HepG2 (cell line): Measurements from ENCODE around the gene NUDT3. TPM values are rescaled to one million over a fixed set of nuclear protein-coding genes. Genes with fewer than 3 reads are reported as not detected.

Experiments used
- ATAC-seq: fragments of 200-7000 bp; cut with Tn5 transposase; 3 replicates; pipeline ENCODE4 v1.9.1; 2020; ENCODE audit warnings: mild to moderate bottlenecking, moderate library complexity
- BruUV-seq: library from RNA; stranded (reverse); fragments of 400-500 nt; replicated peaks from 2 replicates; lab custom pipeline; 2021; lab: Mats Ljungman, UMichigan
- CTCF ChIA-PET: fragments of 300-600 bp; formaldehyde crosslinking; extraction: SDS; loops from one replicate; lab custom pipeline; 2021; ENCODE audit warnings: low total read pairs, inconsistent platforms, low intra/inter-chr PET ratio; lab: Yijun Ruan, JAX
- POLR2A ChIA-PET: fragments of 350-600 bp; sonication (Branson Sonifier 250); formaldehyde crosslinking; loops from one replicate; lab custom pipeline; 2020; ENCODE audit warnings: antibody characterized with exemption, inconsistent platforms; lab: Yijun Ruan, JAX
- DNase-seq: peaks from one replicate; pipeline ENCODE4 v3.0.0-alpha.2; 2015; ENCODE audit warnings: low spot score
- FAIRE-seq: peaks from 3 replicates; lab custom pipeline; 2011; peaks lifted over from hg19 to GRCh38; lab: Jason Lieb, UNC
- H2AFZ ChIP-seq: one replicate; pipeline ENCODE4 v1.6.1; 2011; ENCODE audit warnings: low read length, inconsistent platforms
- H3K27ac ChIP-seq: fragments of 300-600 bp; 3 replicates; pipeline ENCODE4 v1.8.0; 2011; ENCODE audit warnings: mixed run types, mild to moderate bottlenecking, mixed read lengths, low read length, inconsistent platforms; ENCODE audit not compliant: insufficient read depth; ENCODE audit errors: extremely low read length
- H3K27me3 ChIP-seq, 2 experiments: fragments of 200-600 bp in 1 of 2; 2 replicates in 1 of 2; 3 replicates in 1 of 2; pipeline versions ENCODE4 v1.6.0 to v1.8.0; 2011; ENCODE audit warnings: low read length in 2 of 2, mild to moderate bottlenecking in 2 of 2, moderate library complexity in 2 of 2, inconsistent platforms in 1 of 2; ENCODE audit not compliant: insufficient read depth in 2 of 2, control insufficient read depth in 1 of 2
- H3K36me3 ChIP-seq, 2 experiments: fragments of 200-600 bp in 1 of 2; replicated peaks in 1 of 2; 2 replicates in 1 of 2; 3 replicates in 1 of 2; pipeline versions ENCODE4 v1.5.1 to v1.8.0; 2011; ENCODE audit warnings: low read length in 2 of 2, inconsistent platforms in 1 of 2; ENCODE audit not compliant: insufficient read depth in 2 of 2, control insufficient read depth in 1 of 2
- H3K4me1 ChIP-seq: 2 replicates; pipeline ENCODE4 v1.5.1; 2012; ENCODE audit warnings: low read length, inconsistent platforms; ENCODE audit not compliant: insufficient read depth
- H3K4me2 ChIP-seq: 2 replicates; pipeline ENCODE4 v1.6.0; 2011; ENCODE audit warnings: low read depth, low read length, inconsistent platforms
- H3K4me3 ChIP-seq, 3 experiments: fragments of 200-600 bp in 1 of 3; sonication (generic), shearing (Covaris generic) in 1 of 3; replicated peaks in 1 of 3; 2 replicates each; pipeline ENCODE4 v1.5.1; 2011 to 2016; ENCODE audit warnings: low read length in 3 of 3, inconsistent platforms in 2 of 3, low read depth in 2 of 3, mild to moderate bottlenecking in 2 of 3, control low read depth in 1 of 3, mixed read lengths in 1 of 3; ENCODE audit not compliant: insufficient read depth in 1 of 3
- H3K79me2 ChIP-seq: one replicate; pipeline ENCODE4 v1.6.1; 2011; ENCODE audit warnings: low read length, inconsistent platforms; ENCODE audit not compliant: insufficient read depth
- H3K9ac ChIP-seq: 2 replicates; pipeline ENCODE4 v1.6.0; 2011; ENCODE audit warnings: mild to moderate bottlenecking, low read depth, low read length, inconsistent platforms; ENCODE audit not compliant: insufficient read depth
- H3K9me3 ChIP-seq: 2 replicates; pipeline ENCODE4 v1.5.1; 2012; ENCODE audit warnings: mild to moderate bottlenecking, low read length
- H4K20me1 ChIP-seq: 2 replicates; pipeline ENCODE4 v1.6.0; 2011; ENCODE audit warnings: inconsistent platforms, mild to moderate bottlenecking, low read length, moderate library complexity; ENCODE audit not compliant: insufficient read depth
- ATF7-NPFF ChIP-seq: sonication (generic); formaldehyde crosslinking; IDR thresholded peaks from 2 replicates; pipeline ENCODE4 v1.8.1; 2023; ENCODE audit warnings: mild to moderate bottlenecking, low read depth, missing genetic modification reagents, moderate library complexity
- HNF4A ChIP-seq: sonication (generic); formaldehyde crosslinking; IDR thresholded peaks from 2 replicates; pipeline ENCODE4 v1.4.0; 2020; ENCODE audit warnings: missing genetic modification reagents
- PHF5A ChIP-seq: IDR thresholded peaks from one replicate; pipeline ENCODE4 v1.6.1; 2018; ENCODE audit warnings: low read depth, missing genetic modification reagents; ENCODE audit not compliant: unreplicated experiment
- REPIN1 ChIP-seq: sonication (generic); formaldehyde crosslinking; IDR thresholded peaks from 2 replicates; pipeline ENCODE4 v1.8.0; 2022; ENCODE audit warnings: missing genetic modification reagents, low read depth, mild to moderate bottlenecking, borderline replicate concordance
- XBP1 ChIP-seq: sonication (generic); formaldehyde crosslinking; IDR thresholded peaks from 2 replicates; pipeline ENCODE4 v1.5.0; 2020; ENCODE audit warnings: missing genetic modification reagents
- ZNF577 ChIP-seq: sonication (generic); formaldehyde crosslinking; IDR thresholded peaks from 2 replicates; pipeline ENCODE4 v1.4.0; 2020; ENCODE audit warnings: mild to moderate bottlenecking, low read depth, missing genetic modification reagents, borderline replicate concordance
- ZNF598 ChIP-seq: sonication (generic); formaldehyde crosslinking; IDR thresholded peaks from 2 replicates; pipeline ENCODE4 v1.5.1; 2020; ENCODE audit warnings: mild to moderate bottlenecking, missing genetic modification reagents, borderline replicate concordance
- ZNF644 ChIP-seq: IDR thresholded peaks from 2 replicates; pipeline ENCODE4 v1.6.1; 2016; ENCODE audit warnings: low read depth
- ZNF766 ChIP-seq: sonication (generic); formaldehyde crosslinking; IDR thresholded peaks from 2 replicates; pipeline ENCODE4 v1.5.0; 2020; ENCODE audit warnings: missing genetic modification reagents, borderline replicate concordance
- ZSCAN29 ChIP-seq: sonication (generic); formaldehyde crosslinking; conservative IDR thresholded peaks from 2 replicates; pipeline ENCODE4 v1.4.0; 2020; ENCODE audit warnings: mild to moderate bottlenecking, missing genetic modification reagents
- WGBS: methylation state at CpG from one replicate; pipeline ENCODE4 v1.1.6; 2017; ENCODE audit warnings: low lambda C conversion rate; 5-methylcytosine and 5-hydroxymethylcytosine counted together
- in situ Hi-C: cut with HindIII; loops from 2 replicates; pipeline ENCODE4 v1.10.0; 2017; ENCODE audit warnings: low pct_unique_long_range_greater_than_20kb; ENCODE audit not compliant: extremely low pct_ligation_motif_present
- intact Hi-C: fragments of 100-400 bp; cut with micrococcal nuclease; formaldehyde crosslinking; loops from one replicate; pipeline ENCODE4 v1.10.0; 2022; ENCODE audit not compliant: unreplicated experiment
- polyA plus RNA-seq, 8 experiments: library from polyadenylated mRNA; depleted of rRNA in 3 of 8; stranded (reverse) in 7 of 8; unstranded in 1 of 8; fragments of >200 nt; fragmentation: Illumina TruSeq in 4 of 8; extraction: Trizol in 4 of 8; gene quantifications; 2 replicates each; pipeline versions ENCODE4 v1.2.1 to v1.2.3, GENCODE V29; 2011 to 2016; ENCODE audit warnings: low read depth in 4 of 8, missing spikeins in 1 of 8, mixed read lengths in 1 of 8; ENCODE audit not compliant: insufficient read depth in 1 of 8
- total RNA-seq, 5 experiments: library from RNA; depleted of rRNA; stranded (reverse); fragments of >200 nt; fragmentation: Illumina TruSeq; extraction: Trizol; gene quantifications; 2 replicates each; pipeline ENCODE4 v1.2.3, GENCODE V29; 2016; ENCODE audit warnings: low read depth in 1 of 5
- TF ChIP-seq, protein P1 (sequence below): sonication (generic); formaldehyde crosslinking; IDR thresholded peaks from 2 replicates; pipeline ENCODE4 v1.4.0; 2020; ENCODE audit warnings: mild to moderate bottlenecking, missing genetic modification reagents

Gene NUDT3
- total and polyA plus RNA-seq, 2 of the 13 experiments (the other 11 are each of a cell fraction or from before 2014, with no cell fraction given) = 20.2 to 20.6 TPM

DNA sequence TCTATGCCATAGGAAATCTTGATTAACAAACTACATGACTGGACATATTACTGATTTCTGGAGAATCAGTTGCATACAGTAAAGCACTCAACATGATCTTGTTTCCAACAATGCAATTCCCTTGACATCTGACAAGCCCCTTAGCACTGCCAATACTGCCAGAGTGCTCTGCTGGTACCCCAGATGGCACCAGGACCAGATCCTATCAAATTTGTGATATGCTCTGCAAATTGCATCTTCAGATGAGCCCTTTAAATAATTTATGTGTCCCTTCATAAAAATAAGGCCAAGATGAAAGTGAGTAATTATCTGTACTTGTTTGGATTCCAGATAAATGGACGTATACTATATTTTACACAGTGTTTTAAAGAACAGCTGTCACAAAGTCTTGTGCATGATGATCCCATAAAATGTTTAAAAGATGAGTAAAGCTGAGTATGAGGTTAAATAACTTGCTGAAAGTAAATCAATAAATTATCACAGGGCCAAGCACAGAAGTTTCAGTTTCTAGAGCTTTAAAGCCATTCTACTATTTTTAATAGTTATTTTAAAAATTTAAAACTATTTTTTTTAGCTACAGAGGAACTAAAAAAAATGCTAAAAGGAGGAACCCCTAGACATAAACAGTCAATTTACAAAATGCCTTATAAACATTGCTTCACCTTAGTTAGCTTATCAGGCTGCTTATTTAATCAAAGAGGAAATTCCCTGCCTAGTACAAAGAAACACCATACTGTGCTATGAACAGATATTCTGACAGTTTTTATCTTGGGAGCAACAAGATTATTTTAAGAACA is 42.1 kb downstream of the NUDT3 start:
- DNase-seq (no peak), FAIRE-seq (no peak), ATAC-seq (no peak)
- WGBS = 100% methylated on average over 1 of the region's 1 CpG
- Histone ChIP-seq H3K9ac (no peak overlapping the region), H3K9me3 (no peaks in the 10 kb centered on the region), H2AFZ (no peak overlapping the region), H3K4me2 (no peak overlapping the region), H3K79me2 (peaks cover 52% of the 10 kb centered on the region), H3K4me3 (no peak overlapping the region), H3K4me1 (peaks cover 8% of the 10 kb centered on the region), H3K36me3 (peaks cover 0 to 5% of the 10 kb centered on the region in 2 experiments; a peak in 1 of 5 replicates), H4K20me1 (peaks cover 15% of the 10 kb centered on the region), H3K27me3 (no peaks in the 10 kb centered on the region), H3K27ac (no peak overlapping the region)
- intact Hi-C loops (no loop called here), in situ Hi-C loops (no loop called here)
- POLR2A ChIA-PET = no interaction called here
- no peak for TF ChIP-seq PHF5A (CRISPR knock-in tag)
- TF ChIP-seq ZNF766 (CRISPR knock-in tag) = no peak
- TF ChIP-seq ZNF644 (CRISPR knock-in tag) = no peak
- no peak for TF ChIP-seq HNF4A
- TF ChIP-seq XBP1 (CRISPR knock-in tag) = no peak
- no peak for TF ChIP-seq ZNF577
- TF ChIP-seq, protein P1, sequence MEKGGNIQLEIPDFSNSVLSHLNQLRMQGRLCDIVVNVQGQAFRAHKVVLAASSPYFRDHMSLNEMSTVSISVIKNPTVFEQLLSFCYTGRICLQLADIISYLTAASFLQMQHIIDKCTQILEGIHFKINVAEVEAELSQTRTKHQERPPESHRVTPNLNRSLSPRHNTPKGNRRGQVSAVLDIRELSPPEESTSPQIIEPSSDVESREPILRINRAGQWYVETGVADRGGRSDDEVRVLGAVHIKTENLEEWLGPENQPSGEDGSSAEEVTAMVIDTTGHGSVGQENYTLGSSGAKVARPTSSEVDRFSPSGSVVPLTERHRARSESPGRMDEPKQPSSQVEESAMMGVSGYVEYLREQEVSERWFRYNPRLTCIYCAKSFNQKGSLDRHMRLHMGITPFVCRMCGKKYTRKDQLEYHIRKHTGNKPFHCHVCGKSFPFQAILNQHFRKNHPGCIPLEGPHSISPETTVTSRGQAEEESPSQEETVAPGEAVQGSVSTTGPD (CRISPR knock-in tag) = no peak
- TF ChIP-seq REPIN1 (CRISPR knock-in tag) = no peak
- TF ChIP-seq ZSCAN29 (CRISPR knock-in tag) = no peak
- TF ChIP-seq ATF7-NPFF (CRISPR knock-in tag) = no peak
- TF ChIP-seq ZNF598 (CRISPR knock-in tag) = no peak
- BruUV-seq = no TSS peak
- CTCF ChIA-PET = no interaction called here
